22Rv1 (cell line): ENCODE results near the gene WNT7A.

Experiments
- ZFX ChIP-seq: fragments of 450-650 bp; IDR thresholded peaks from 2 replicates; pipeline ENCODE4 v1.6.1; 2017; ENCODE audit warnings: antibody characterized with exemption, borderline replicate concordance
- TF ChIP-seq, protein P1 (sequence below): fragments of 450-650 bp; IDR thresholded peaks from 2 replicates; pipeline ENCODE4 v1.5.1; 2017; ENCODE audit warnings: mild to moderate bottlenecking

GRCh38 chr3:13872451-13872850 is 7.4 kb downstream of the WNT7A start:
- TF ChIP-seq, protein P1, sequence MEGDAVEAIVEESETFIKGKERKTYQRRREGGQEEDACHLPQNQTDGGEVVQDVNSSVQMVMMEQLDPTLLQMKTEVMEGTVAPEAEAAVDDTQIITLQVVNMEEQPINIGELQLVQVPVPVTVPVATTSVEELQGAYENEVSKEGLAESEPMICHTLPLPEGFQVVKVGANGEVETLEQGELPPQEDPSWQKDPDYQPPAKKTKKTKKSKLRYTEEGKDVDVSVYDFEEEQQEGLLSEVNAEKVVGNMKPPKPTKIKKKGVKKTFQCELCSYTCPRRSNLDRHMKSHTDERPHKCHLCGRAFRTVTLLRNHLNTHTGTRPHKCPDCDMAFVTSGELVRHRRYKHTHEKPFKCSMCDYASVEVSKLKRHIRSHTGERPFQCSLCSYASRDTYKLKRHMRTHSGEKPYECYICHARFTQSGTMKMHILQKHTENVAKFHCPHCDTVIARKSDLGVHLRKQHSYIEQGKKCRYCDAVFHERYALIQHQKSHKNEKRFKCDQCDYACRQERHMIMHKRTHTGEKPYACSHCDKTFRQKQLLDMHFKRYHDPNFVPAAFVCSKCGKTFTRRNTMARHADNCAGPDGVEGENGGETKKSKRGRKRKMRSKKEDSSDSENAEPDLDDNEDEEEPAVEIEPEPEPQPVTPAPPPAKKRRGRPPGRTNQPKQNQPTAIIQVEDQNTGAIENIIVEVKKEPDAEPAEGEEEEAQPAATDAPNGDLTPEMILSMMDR, result no peak
- TF ChIP-seq ZFX, result no peak
